Mesodermal cell (in vitro differentiated cells): ENCODE measurements around the gene EP300.
A peak's percentile ranks its signal among the peaks of the same experiment; 100 is the strongest.

Experiments used
- H3K27ac ChIP-seq: 2 replicates; pipeline ENCODE4 v1.7.0; 2013; ENCODE audit warnings: mild to moderate bottlenecking, low read depth, low read length, moderate library complexity; ENCODE audit not compliant: severe bottlenecking
- H3K36me3 ChIP-seq: 2 replicates; pipeline ENCODE4 v1.7.1; 2013; ENCODE audit warnings: mild to moderate bottlenecking, low read length, moderate library complexity; ENCODE audit not compliant: control insufficient read depth, insufficient read depth
- H3K4me1 ChIP-seq: one replicate; pipeline ENCODE4 v1.7.1; 2013; ENCODE audit warnings: mild to moderate bottlenecking, low read length; ENCODE audit not compliant: insufficient read depth, control insufficient read depth, poor library complexity, severe bottlenecking
- H3K4me3 ChIP-seq: 2 replicates; pipeline ENCODE4 v1.7.0; 2013; ENCODE audit warnings: low read length, control low read depth, mild to moderate bottlenecking; ENCODE audit not compliant: insufficient read depth, poor library complexity, severe bottlenecking; ENCODE audit errors: extremely low read depth
- H3K9me3 ChIP-seq: 2 replicates; pipeline ENCODE4 v1.7.1; 2013; ENCODE audit warnings: mild to moderate bottlenecking, low read length, moderate library complexity; ENCODE audit not compliant: control insufficient read depth
- WGBS, 2 experiments: methylation state at CpG; one replicate each; pipeline ENCODE4 v1.1.5; 2013; ENCODE audit warnings: missing lambda C conversion rate in 2 of 2; ENCODE audit not compliant: insufficient coverage in 2 of 2; 5-methylcytosine and 5-hydroxymethylcytosine counted together

The EP300 gene

DNA sequence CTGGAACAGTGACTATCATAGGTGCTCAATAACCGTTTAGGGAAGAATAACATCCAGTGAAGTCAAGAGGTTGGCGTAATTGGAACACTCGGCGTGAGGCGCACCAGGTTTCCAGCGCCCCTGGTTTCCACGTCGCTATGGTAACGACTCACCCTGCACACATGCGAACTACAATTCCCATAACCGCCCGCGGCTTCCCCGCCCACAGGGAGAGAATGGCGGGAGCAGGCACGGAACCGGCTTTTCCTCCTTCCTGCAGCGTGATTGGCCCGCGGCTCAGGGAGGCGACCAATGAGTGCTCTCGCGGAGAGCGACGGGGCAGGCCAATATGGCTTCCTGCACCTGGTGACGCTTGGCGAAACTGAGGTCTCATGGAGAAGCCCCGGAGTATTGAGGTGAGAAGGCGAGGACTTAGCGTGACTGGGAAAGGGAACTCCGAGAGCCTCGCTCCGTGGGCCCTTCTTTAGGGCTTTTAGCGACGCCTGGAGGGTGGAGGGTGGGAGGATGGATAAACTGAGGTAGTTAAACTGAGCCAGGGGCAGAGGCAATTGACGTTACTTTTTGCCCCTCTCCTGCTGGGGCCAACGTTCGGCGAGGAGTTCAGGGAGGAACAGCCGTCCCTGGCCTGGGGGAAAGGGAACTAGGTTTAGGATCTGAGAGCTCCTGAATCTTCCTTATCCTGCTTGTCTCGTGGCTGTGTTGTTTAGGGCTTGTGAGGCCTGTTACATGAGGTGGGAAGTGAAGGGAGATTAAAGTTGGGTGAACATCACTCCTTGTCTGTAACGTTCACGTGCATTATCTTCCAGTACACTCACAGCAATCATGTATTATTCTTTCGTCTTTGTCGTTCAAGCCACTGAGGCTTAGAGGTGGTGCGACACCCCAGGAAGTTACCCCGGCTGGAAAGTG, 112.9 kb downstream of the EP300 start, which contains the start of gene L3MBTL2:
Gene L3MBTL2 (plus strand): TSS at position 321 of the 909 bp plus-strand sequence. CDS start 51 bp downstream, at position 372.
- 5 to 7% methylated on average over 32 to 34 of the region's 47 CpGs for WGBS, 2 experiments
- peak within 1 kb of the TSS; percentile 45 for H3K27ac ChIP-seq
- H3K4me1 ChIP-seq: no peaks in the 10 kb centered on the region
- H3K4me3 ChIP-seq: peak within 1 kb of the TSS; percentile 91
- H3K36me3 ChIP-seq: peaks cover 17% of the 10 kb centered on the region
- H3K9me3 ChIP-seq: no peaks in the 10 kb centered on the region

DNA sequence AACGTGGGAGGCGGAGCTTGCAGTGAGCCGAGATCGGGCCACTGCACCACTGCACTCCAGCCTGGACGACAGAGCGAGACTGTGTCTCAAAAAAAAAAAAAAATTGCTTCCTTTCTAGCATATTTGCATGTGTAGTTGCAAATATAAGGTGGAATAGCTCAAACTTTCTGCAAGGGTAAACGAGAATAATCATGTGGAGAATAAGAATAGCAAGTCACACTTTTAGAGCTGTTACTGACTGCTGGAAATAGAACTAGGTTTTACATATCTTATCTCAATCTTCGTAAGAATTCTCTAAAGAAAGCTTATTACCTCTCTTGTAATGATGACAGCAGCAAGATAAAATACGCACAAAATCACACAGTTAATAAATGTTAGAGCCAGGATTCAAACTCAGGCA, 114.3 kb downstream of the EP300 start:
- Histone ChIP-seq H3K4me3 (no peak overlapping the region), H3K9me3 (no peaks in the 10 kb centered on the region), H3K4me1 (no peaks in the 10 kb centered on the region), H3K36me3 (peaks cover 24% of the 10 kb centered on the region), H3K27ac (no peak overlapping the region)
- WGBS, 2 experiments: 94 to 100% methylated on average over 4 to 7 of the region's 9 CpGs

DNA sequence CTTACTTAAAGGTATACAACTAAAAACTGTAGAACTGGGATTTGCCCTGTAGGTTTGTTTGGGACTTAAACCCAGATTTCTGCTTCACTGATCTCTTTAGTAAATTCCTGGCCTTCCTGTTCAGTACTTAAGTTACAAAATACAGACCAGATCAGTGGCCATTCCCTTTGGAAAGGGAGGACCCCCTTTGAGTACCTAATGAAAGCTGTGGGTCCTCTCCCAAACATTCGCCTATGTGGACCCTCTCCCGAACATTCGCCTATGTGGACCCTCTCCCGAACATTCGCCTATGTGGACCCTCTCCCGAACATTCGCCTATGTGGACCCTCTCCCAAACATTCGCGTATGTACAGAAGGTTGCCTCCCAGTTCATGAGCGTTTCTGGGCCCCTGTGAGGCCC, 123.0 kb downstream of the EP300 start:
- Histone ChIP-seq H3K9me3 (peaks cover 5% of the 10 kb centered on the region), H3K27ac (no peak overlapping the region), H3K4me3 (no peak overlapping the region), H3K4me1 (peaks cover 11% of the 10 kb centered on the region), H3K36me3 (peaks cover 63% of the 10 kb centered on the region)
- 94 to 98% methylated on average over 10 of the region's 10 CpGs for WGBS, 2 experiments

DNA sequence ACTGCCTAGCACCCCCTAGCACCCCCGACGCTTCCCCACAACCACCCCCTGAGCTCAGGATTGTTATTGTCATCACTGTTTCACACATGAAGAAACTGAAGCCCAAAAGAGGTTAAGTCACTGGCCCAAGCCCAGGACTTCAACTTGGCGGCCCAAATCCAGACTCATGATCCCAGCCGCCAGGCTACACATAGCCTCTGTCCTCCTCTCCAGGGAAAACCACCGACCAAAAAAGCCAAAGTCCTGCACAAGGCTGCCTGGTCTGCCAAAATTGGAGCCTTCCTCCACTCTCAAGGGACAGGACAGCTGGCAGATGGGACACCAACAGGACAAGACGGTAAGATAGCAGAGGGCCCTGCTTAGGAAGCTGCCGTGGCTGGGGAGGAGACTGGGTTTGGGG, 123.5 kb downstream of the EP300 start:
- H3K4me3 ChIP-seq: no peak overlapping the region
- H3K9me3 ChIP-seq: peaks cover 5% of the 10 kb centered on the region
- 98 to 100% methylated on average over 6 of the region's 7 CpGs for WGBS, 2 experiments
- H3K4me1 ChIP-seq: peaks cover 11% of the 10 kb centered on the region
- no peak overlapping the region for H3K27ac ChIP-seq
- H3K36me3 ChIP-seq: peaks cover 58% of the 10 kb centered on the region

DNA sequence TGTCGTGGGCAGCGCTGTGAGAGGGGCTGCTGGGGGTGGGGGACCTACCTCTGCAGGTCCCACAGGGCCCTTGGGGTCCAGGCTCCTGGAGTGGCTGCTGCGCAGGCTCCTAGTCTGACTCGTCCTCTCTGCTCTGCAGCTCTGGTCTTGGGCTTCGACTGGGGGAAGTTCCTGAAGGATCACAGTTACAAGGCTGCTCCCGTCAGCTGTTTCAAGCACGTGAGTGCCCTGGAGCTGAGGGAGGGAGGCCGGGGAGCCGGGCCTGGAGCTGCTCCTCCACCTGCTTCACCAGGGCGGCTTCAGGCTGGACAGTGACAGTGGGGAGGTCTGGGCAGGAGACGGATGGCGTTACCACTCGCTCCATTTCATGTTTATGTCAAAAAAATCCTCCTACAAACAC, 124.6 kb downstream of the EP300 start:
- Histone ChIP-seq H3K4me1 (peaks cover 11% of the 10 kb centered on the region), H3K36me3 (peaks cover 60% of the 10 kb centered on the region), H3K27ac (peak overlapping the region; percentile 83), H3K4me3 (no peak overlapping the region), H3K9me3 (peaks cover 5% of the 10 kb centered on the region)
- WGBS, 2 experiments: 78 to 82% methylated on average over 8 to 11 of the region's 13 CpGs

DNA sequence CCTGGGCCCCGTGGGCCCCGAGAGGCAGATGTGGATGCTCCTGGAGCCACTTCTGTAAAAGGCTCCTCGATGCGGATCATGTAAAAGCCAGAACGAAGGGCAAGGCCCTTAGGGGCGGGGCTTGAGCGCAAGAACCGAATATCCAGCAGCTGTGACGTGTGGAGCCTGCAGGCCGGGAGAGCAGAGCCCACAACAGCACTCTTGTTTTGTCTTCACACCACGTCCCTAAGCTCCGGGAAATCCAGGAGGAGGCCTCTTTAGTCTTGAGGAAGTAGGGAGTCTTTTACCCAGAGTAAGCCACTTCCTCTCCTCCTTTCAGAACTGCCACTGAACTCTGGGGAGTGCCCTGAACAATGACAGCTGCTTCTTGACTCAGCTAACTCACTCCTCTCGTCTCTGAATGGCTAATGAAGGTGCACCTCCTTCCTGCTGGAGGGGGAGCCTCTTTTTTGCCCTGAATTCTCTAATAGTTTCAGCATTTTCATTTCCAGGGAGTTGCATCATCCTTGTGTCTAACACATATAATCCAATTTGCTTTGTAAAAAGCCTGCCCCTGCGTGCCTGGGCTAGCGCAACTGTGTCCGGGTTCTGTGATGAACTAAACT, 125.3 kb downstream of the EP300 start:
- Histone ChIP-seq H3K27ac (peak overlapping the region; percentile 83), H3K9me3 (peaks cover 5% of the 10 kb centered on the region), H3K36me3 (peaks cover 62% of the 10 kb centered on the region), H3K4me3 (no peak overlapping the region), H3K4me1 (peaks cover 11% of the 10 kb centered on the region)
- 63 to 78% methylated on average over 11 to 14 of the region's 16 CpGs for WGBS, 2 experiments

DNA sequence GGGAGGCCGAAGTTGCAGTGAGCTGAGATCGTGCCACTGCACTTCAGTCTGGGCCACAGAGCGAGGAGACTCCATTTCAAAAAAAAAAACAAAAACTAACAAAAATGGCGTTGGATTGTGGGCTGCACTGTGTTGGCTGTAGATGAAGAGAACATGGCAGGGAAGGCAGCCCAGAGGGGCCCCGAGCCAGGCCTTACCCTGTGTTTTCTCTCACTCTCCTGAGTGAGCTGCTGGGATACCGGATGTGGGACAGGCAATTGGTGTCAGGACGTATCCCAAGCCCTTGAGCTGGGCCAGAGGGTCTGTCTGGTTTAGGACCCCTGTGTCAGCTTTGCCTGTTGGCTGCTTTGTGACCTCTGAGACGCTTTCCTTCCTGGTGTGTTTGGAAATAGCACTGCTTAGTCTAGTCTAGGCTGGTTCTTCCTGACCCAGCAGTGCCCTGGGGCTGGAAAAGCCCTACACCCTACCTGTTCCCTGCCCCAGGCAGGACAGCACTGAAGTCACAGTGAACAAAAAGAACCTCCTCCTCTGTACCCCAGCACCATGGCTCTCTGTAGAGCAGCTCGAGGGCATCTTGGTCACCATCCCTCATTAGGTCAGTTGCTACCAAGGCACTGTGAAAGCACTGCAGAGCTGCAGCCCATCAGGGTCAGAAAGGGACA, 130.6 kb downstream of the EP300 start:
- H3K4me1 ChIP-seq: no peaks in the 10 kb centered on the region
- peaks cover 73% of the 10 kb centered on the region for H3K36me3 ChIP-seq
- H3K27ac ChIP-seq: no peak overlapping the region
- no peak overlapping the region for H3K4me3 ChIP-seq
- no peaks in the 10 kb centered on the region for H3K9me3 ChIP-seq
- WGBS, 2 experiments: 89% methylated on average over 8 of the region's 9 CpGs

DNA sequence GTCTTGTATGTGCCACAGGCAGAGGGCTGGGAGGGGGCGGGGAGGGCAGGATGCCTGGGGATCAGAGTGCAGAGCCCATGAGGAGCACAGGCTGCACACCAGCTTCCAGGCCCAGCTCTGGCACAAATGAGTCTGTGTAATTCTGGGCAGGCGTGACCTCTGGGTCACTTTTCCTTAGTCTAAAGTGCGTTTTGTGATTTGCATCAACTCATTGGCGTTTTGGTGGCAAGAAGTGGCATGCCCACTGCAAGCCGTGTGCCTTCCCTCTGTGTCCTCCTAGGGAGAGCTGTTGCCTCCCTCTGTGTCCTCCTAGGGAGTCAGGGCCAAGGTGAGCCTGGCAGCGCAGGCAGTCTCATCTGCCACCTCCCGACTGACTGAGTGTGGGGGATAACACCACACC, 131.1 kb downstream of the EP300 start:
- peaks cover 75% of the 10 kb centered on the region for H3K36me3 ChIP-seq
- 91 to 97% methylated on average over 4 to 5 of the region's 7 CpGs for WGBS, 2 experiments
- H3K4me3 ChIP-seq: no peak overlapping the region
- no peaks in the 10 kb centered on the region for H3K9me3 ChIP-seq
- H3K27ac ChIP-seq: no peak overlapping the region
- no peaks in the 10 kb centered on the region for H3K4me1 ChIP-seq

DNA sequence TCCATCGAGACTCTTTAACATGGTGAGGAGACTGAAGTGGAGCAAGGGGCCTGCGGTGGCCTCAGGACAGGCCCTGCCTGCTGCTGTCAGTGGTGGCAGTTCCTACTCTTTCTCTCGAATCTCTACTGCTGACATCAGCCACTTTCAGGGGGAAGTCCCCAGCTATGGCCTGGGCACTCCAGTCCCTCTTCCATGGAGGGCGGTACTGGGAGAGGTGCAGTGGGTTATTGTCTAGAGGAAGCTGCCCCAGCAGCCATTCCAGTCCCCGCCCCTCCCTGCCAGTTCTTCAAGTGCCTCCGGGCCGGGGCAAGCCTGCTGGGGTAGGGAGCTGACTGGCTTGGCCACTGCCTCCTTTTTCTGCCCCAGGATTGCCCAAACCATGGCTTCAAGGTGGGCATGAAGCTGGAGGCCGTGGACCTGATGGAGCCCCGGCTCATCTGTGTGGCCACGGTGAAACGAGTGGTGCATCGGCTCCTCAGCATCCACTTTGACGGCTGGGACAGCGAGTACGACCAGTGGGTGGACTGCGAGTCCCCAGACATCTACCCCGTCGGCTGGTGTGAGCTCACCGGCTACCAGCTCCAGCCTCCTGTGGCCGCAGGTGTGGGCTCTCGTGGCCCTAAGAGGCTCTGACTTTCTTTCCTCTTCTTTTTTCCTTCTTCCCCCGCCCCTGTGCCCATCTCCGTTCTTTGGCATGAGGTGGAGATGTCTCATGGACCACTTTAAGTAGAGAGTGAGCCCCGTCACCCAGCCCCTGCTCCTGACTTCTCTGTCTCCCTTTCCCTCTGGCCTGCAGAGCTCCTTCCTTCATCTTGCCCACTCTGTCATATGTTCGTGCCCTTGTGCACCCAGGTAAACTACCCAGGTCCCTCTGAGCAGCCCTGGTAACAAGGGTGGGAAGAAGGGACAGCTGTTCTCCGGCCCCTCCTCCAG, 134.6 kb downstream of the EP300 start:
- 94 to 96% methylated on average over 18 to 21 of the region's 26 CpGs for WGBS, 2 experiments
- Histone ChIP-seq H3K4me3 (no peak overlapping the region), H3K4me1 (no peaks in the 10 kb centered on the region), H3K36me3 (peaks cover 65% of the 10 kb centered on the region), H3K9me3 (no peaks in the 10 kb centered on the region), H3K27ac (no peak overlapping the region)

DNA sequence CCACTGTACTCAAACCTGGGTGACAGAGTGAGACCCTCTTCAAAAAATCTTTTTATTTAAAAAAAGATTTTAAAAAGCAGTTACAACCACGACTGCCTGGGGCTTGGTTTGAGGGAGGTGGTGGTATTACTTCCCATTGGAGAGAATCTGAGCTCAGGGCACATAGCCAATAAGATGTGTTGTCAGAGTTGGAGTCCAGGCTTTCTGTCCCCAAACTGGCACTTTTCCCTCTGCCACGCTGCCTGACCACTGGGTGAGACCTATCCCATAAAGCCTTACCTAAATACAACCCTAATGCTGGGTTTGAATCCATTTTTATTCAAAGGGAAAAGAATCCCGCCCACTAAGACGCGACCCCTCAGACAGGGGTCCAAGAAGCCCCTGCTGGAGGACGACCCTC, 136.8 kb downstream of the EP300 start:
- Histone ChIP-seq H3K27ac (no peak overlapping the region), H3K36me3 (peaks cover 45% of the 10 kb centered on the region), H3K9me3 (no peaks in the 10 kb centered on the region), H3K4me3 (no peak overlapping the region), H3K4me1 (no peaks in the 10 kb centered on the region)
- WGBS, 2 experiments: 95 to 100% methylated on average over 3 to 5 of the region's 6 CpGs
